SU-DHL-6 (cell line): Measurements from ENCODE around the gene PTPRH.

ENCODE experiments used
- CTCF ChIP-seq: fragments of 200-600 bp; sonication (generic); IDR thresholded peaks from one replicate; pipeline ENCODE4 v1.5.1; 2017; ENCODE audit warnings: antibody characterized with exemption, mild to moderate bottlenecking, low read length, moderate library complexity; ENCODE audit not compliant: insufficient read depth, poor library complexity, severe bottlenecking
- EZH2phosphoT487 ChIP-seq: fragments of 200-600 bp; sonication (generic), shearing (Covaris generic); conservative IDR thresholded peaks from 2 replicates; pipeline ENCODE4 v1.6.1; 2018; ENCODE audit warnings: mild to moderate bottlenecking, antibody characterized with exemption, low read length, moderate library complexity, mixed read lengths

GRCh38 chr19:55223291-55224037 is 14.2 kb upstream of the PTPRH start:
- TF ChIP-seq CTCF (no peak), EZH2phosphoT487 (no peak)
